Caco-2 (cell line): ENCODE measurements around the gene XXYLT1. TPM values are rescaled to one million over a fixed set of nuclear protein-coding genes. Genes with fewer than 3 reads are reported as not detected.
"Not testable (repeated sequence)": the region's sequence is repeated elsewhere in the genome, so short reads cannot be mapped to it uniquely, and the experiment has no call there.

Experiments used
- BruUV-seq: library from RNA; stranded (reverse); fragments of 400-500 nt; replicated peaks from 2 replicates; lab custom pipeline; 2021; lab: Mats Ljungman, UMichigan
- CTCF ChIA-PET: fragments of 300-600 bp; sonication (Branson Sonifier 250); formaldehyde crosslinking; loops from one replicate; lab custom pipeline; 2022; ENCODE audit warnings: antibody characterized with exemption; lab: Charles Lee
- POLR2A ChIA-PET: fragments of 300-600 bp; sonication (Branson Sonifier 250); formaldehyde crosslinking; loops from one replicate; lab custom pipeline; 2022; ENCODE audit warnings: antibody characterized with exemption; lab: Charles Lee
- DNase-seq, 2 experiments: peaks; one replicate each; pipeline versions ENCODE4 v3.0.0 to v3.0.0-alpha.2; 2020 to 2022
- H3K27me3 ChIP-seq: replicated peaks from 2 replicates; pipeline ENCODE4 v1.6.0; 2011; ENCODE audit warnings: low read length; ENCODE audit not compliant: control insufficient read depth, insufficient read depth
- H3K36me3 ChIP-seq: 2 replicates; pipeline ENCODE4 v1.5.1; 2011; ENCODE audit warnings: low read length; ENCODE audit not compliant: control insufficient read depth, insufficient read depth
- H3K4me1 ChIP-seq: fragments of 250-450 bp; sonication (Bioruptor Pico); 2 replicates; pipeline ENCODE4 v1.5.1; 2020; ENCODE audit warnings: mild to moderate bottlenecking
- H3K4me3 ChIP-seq: 2 replicates; pipeline ENCODE4 v1.5.1; 2011; ENCODE audit warnings: low read depth, mild to moderate bottlenecking, control low read depth, low read length
- H3K9me3 ChIP-seq: fragments of 250-450 bp; sonication (Bioruptor Pico); 2 replicates; pipeline ENCODE4 v1.5.1; 2020; ENCODE audit warnings: mild to moderate bottlenecking, moderate library complexity
- H3K27ac Mint-ChIP-seq: one replicate; pipeline ENCODE4 v1.8.0; 2022; ENCODE audit warnings: mixed read lengths; ENCODE audit not compliant: unreplicated experiment
- H3K27me3 Mint-ChIP-seq: one replicate; pipeline ENCODE4 v1.8.0; 2022; ENCODE audit warnings: mixed read lengths; ENCODE audit not compliant: insufficient read depth, unreplicated experiment
- H3K36me3 Mint-ChIP-seq: one replicate; pipeline ENCODE4 v1.8.0; 2022; ENCODE audit warnings: mild to moderate bottlenecking, mixed read lengths; ENCODE audit not compliant: insufficient read depth, unreplicated experiment
- H3K4me1 Mint-ChIP-seq: one replicate; pipeline ENCODE4 v1.8.0; 2022; ENCODE audit warnings: low read depth, mixed read lengths; ENCODE audit not compliant: unreplicated experiment
- H3K4me3 Mint-ChIP-seq: one replicate; pipeline ENCODE4 v1.8.0; 2022; ENCODE audit warnings: mild to moderate bottlenecking, moderate library complexity, mixed read lengths; ENCODE audit not compliant: unreplicated experiment
- H3K9me3 Mint-ChIP-seq: one replicate; pipeline ENCODE4 v1.8.0; 2022; ENCODE audit warnings: mixed read lengths; ENCODE audit not compliant: unreplicated experiment
- CTCF ChIP-seq, 2 experiments: fragments of 200-600 bp in 1 of 2; IDR thresholded peaks; 1 replicate in 1 of 2; 2 replicates in 1 of 2; pipeline versions ENCODE4 v1.5.1 to v1.8.0; 2011 to 2022; ENCODE audit warnings: antibody characterized with exemption in 1 of 2, control low read depth in 1 of 2, inconsistent platforms in 1 of 2, low read depth in 1 of 2, low read length in 1 of 2, mild to moderate bottlenecking in 1 of 2, moderate library complexity in 1 of 2; ENCODE audit not compliant: insufficient read depth in 1 of 2, severe bottlenecking in 1 of 2, unreplicated experiment in 1 of 2
- intact Hi-C: fragments of 100-400 bp; cut with micrococcal nuclease; formaldehyde crosslinking; loops from one replicate; pipeline ENCODE4 v1.10.0; 2022; ENCODE audit not compliant: unreplicated experiment
- total RNA-seq: library from RNA; stranded (reverse); gene quantifications from 2 replicates; pipeline ENCODE4 v1.2.3, GENCODE V29; 2022

The XXYLT1 gene
- total RNA-seq, 1 experiment from 2014 or later = 14.2 TPM

- Histone ChIP-seq H3K27me3 (no peaks in the 10 kb centered on the region), H3K36me3 (no peaks in the 10 kb centered on the region), H3K4me1 (peaks cover 9% of the 10 kb centered on the region), H3K4me3 (no peak overlapping the region), H3K9me3 (no peaks in the 10 kb centered on the region)
- CTCF ChIA-PET = no interaction called here
- Mint-ChIP-seq H3K9me3 (no peaks in the 10 kb centered on the region), H3K27ac (no peak overlapping the region), H3K27me3 (no peaks in the 10 kb centered on the region), H3K36me3 (no peaks in the 10 kb centered on the region), H3K4me1 (peaks cover 13% of the 10 kb centered on the region), H3K4me3 (no peak overlapping the region)
- no TSS peak for BruUV-seq
- intact Hi-C loops = no loop called here
- POLR2A ChIA-PET = no interaction called here
- TF ChIP-seq CTCF (IDR thresholded peaks at IDR 0.05; ENCODE audit: insufficient read depth in 1 of 2, low read depth in 1 of 2, low read length in 1 of 2, severe bottlenecking in 1 of 2, unreplicated experiment in 1 of 2) = no peak
- no peak for DNase-seq
Observed at GRCh38 chr3:195110647-195111318, 160.2 kb downstream of the XXYLT1 start.

- CTCF ChIA-PET = no interaction called here
Observed at GRCh38 chr3:195109098-195109657, 161.8 kb downstream of the XXYLT1 start.

GRCh38 chr3:195107593-195107992 is 163.4 kb downstream of the XXYLT1 start:
- Mint-ChIP-seq H3K4me3 (no peak overlapping the region), H3K27ac (no peak overlapping the region)
- TF ChIP-seq CTCF (IDR thresholded peaks at IDR 0.05; ENCODE audit: insufficient read depth in 1 of 2, low read depth in 1 of 2, low read length in 1 of 2, severe bottlenecking in 1 of 2, unreplicated experiment in 1 of 2) = no peak

More at GRCh38 chr3:195109098-195109657, 161.8 kb downstream of the XXYLT1 start:
- no peaks in the 10 kb centered on the region for H3K36me3 ChIP-seq
- Mint-ChIP-seq H3K4me3 (no peak overlapping the region), H3K4me1 (peaks cover 23% of the 10 kb centered on the region), H3K27me3 (no peaks in the 10 kb centered on the region), H3K27ac (no peak overlapping the region), H3K36me3 (no peaks in the 10 kb centered on the region), H3K9me3 (no peaks in the 10 kb centered on the region)
- POLR2A ChIA-PET = no interaction called here
- no peaks in the 10 kb centered on the region for H3K27me3 ChIP-seq
- no peak for DNase-seq
- no peak for TF ChIP-seq CTCF (IDR thresholded peaks at IDR 0.05; ENCODE audit: insufficient read depth in 1 of 2, low read depth in 1 of 2, low read length in 1 of 2, severe bottlenecking in 1 of 2, unreplicated experiment in 1 of 2)
- H3K4me1 ChIP-seq = peaks cover 22% of the 10 kb centered on the region
- H3K9me3 ChIP-seq = no peaks in the 10 kb centered on the region
- intact Hi-C loops = loop anchor here (5.0 kb wide), 1 partner anchor 77 kb away; no protein-coding TSS in a partner anchor
- no peak overlapping the region for H3K4me3 ChIP-seq
- BruUV-seq = no TSS peak

GRCh38 chr3:195107031-195107430 is 163.9 kb downstream of the XXYLT1 start:
- H3K27ac Mint-ChIP-seq, H3K9me3 Mint-ChIP-seq, DNase-seq, H3K27me3 Mint-ChIP-seq, H3K4me3 ChIP-seq, POLR2A ChIA-PET, BruUV-seq, H3K9me3 ChIP-seq, H3K27me3 ChIP-seq, H3K36me3 ChIP-seq, H3K36me3 Mint-ChIP-seq, H3K4me3 Mint-ChIP-seq: not testable (repeated sequence)
- peaks cover 36% of the 10 kb centered on the region for H3K4me1 ChIP-seq
- H3K4me1 Mint-ChIP-seq = peaks cover 33% of the 10 kb centered on the region
- intact Hi-C loops = loop anchor here (5.0 kb wide), 1 partner anchor 75 kb away; no protein-coding TSS in a partner anchor
- CTCF ChIA-PET = interaction anchor here (0.6 to 1.3 kb wide), 5 partner anchors 50 to 424 kb away, joined by 3 to 9 read pairs (median 3); no protein-coding TSS in a partner anchor

More at GRCh38 chr3:195107593-195107992, 163.4 kb downstream of the XXYLT1 start:
- POLR2A ChIA-PET = no interaction called here
- H3K4me1 ChIP-seq = peaks cover 36% of the 10 kb centered on the region
- CTCF ChIA-PET = interaction anchor here (1.3 kb wide), 1 partner anchor 425 kb away, joined by 9 read pairs; no protein-coding TSS in a partner anchor
- H3K4me3 ChIP-seq = no peak overlapping the region
- H3K4me1 Mint-ChIP-seq = peaks cover 33% of the 10 kb centered on the region
- no peaks in the 10 kb centered on the region for H3K36me3 Mint-ChIP-seq
- H3K9me3 Mint-ChIP-seq = no peaks in the 10 kb centered on the region
- no TSS peak for BruUV-seq
- no peak for DNase-seq
- intact Hi-C loops = loop anchor here (5.0 kb wide), 1 partner anchor 75 kb away; no protein-coding TSS in a partner anchor
- H3K27me3 Mint-ChIP-seq = no peaks in the 10 kb centered on the region
- H3K9me3 ChIP-seq = no peaks in the 10 kb centered on the region
- H3K27me3 ChIP-seq = no peaks in the 10 kb centered on the region
- no peaks in the 10 kb centered on the region for H3K36me3 ChIP-seq
